Gastroesophageal sphincter (tissue), 3 donors: ENCODE measurements around the gene PHF21B.

Source experiments
- CTCF ChIP-seq, 4 experiments: fragments of 200-600 bp in 2 of 4; fragments of 450-650 bp in 2 of 4; sonication (generic) in 1 of 4; IDR thresholded peaks; one replicate each; pipeline ENCODE4 v1.5.1; 2017 to 2019; ENCODE audit warnings: antibody characterized with exemption in 4 of 4, mild to moderate bottlenecking in 2 of 4, moderate library complexity in 2 of 4
- POLR2AphosphoS5 ChIP-seq: sonication (generic); formaldehyde crosslinking; IDR thresholded peaks from one replicate; pipeline ENCODE4 v1.6.1; 2017; ENCODE audit warnings: antibody characterized with exemption

- TF ChIP-seq CTCF (IDR thresholded peaks at IDR 0.05) (no peak), POLR2AphosphoS5 (no peak)
These were observed 18.6 kb downstream of the PHF21B start for GRCh38 chr22:44991218-44991617.
